SKM-1 (cell line): ENCODE data around the gene NTF4.
"Not testable (repeated sequence)": the region's sequence is repeated elsewhere in the genome, so short reads cannot be mapped to it uniquely, and the experiment has no call there.

Source experiments
- DNase-seq: peaks from one replicate; lab custom pipeline; 2025; ENCODE audit not compliant: unreplicated experiment; lab: John Stamatoyannopoulos, UW

The NTF4 gene

GRCh38 chr19:49057636-49058234 is 6.9 kb downstream of the NTF4 start, which contains the start of gene CGB7:
TSS of gene CGB7 (minus strand) at chr19:49057749. CDS start at chr19:49055375, 2,374 bp downstream.
- no peak for DNase-seq

GRCh38 chr19:49056902-49057596 is 7.6 kb downstream of the NTF4 start:
- DNase-seq = not testable (repeated sequence)

GRCh38 chr19:49056101-49056901 is 8.3 kb downstream of the NTF4 start:
- no peak for DNase-seq

- DNase-seq = not testable (repeated sequence)
Observed at GRCh38 chr19:49050376-49051033, 14.1 kb downstream of the NTF4 start.

GRCh38 chr19:49049834-49050233 is 14.8 kb downstream of the NTF4 start:
- not testable (repeated sequence) for DNase-seq

- not testable (repeated sequence) for DNase-seq
Observed at GRCh38 chr19:49049011-49049410, 15.6 kb downstream of the NTF4 start, which contains the start of gene CGB8. TSS of gene CGB8 (minus strand) at chr19:49049111. CDS start at chr19:49048739, 372 bp downstream.

- DNase-seq = not testable (repeated sequence)
Observed at GRCh38 chr19:49043548-49043947, 21.1 kb downstream of the NTF4 start, which contains the start of gene CGB5. TSS of gene CGB5 (plus strand) at chr19:49043848. CDS start at chr19:49044210, 362 bp downstream.

GRCh38 chr19:49042666-49043065 is 22.0 kb downstream of the NTF4 start:
- DNase-seq = not testable (repeated sequence)

- DNase-seq = no peak
Observed at GRCh38 chr19:49042177-49042576, 22.4 kb downstream of the NTF4 start.

- not testable (repeated sequence) for DNase-seq
Observed at GRCh38 chr19:49039736-49040135, 24.9 kb downstream of the NTF4 start.

GRCh38 chr19:49038557-49039276 is 25.9 kb downstream of the NTF4 start:
- not testable (repeated sequence) for DNase-seq

- not testable (repeated sequence) for DNase-seq
Observed at GRCh38 chr19:49038111-49038510, 26.5 kb downstream of the NTF4 start.

GRCh38 chr19:49036815-49037214 is 27.8 kb downstream of the NTF4 start, which contains the start of gene CGB1:
TSS of gene CGB1 (minus strand) at chr19:49036895. CDS start at chr19:49036711, 184 bp downstream.
- DNase-seq = not testable (repeated sequence)

- not testable (repeated sequence) for DNase-seq
Observed at GRCh38 chr19:49031642-49032301, 32.8 kb downstream of the NTF4 start, which contains the start of gene CGB2. TSS of gene CGB2 (plus strand) at chr19:49031890. CDS start at chr19:49032096, 206 bp downstream.

GRCh38 chr19:49030323-49030722 is 34.3 kb downstream of the NTF4 start:
- DNase-seq = not testable (repeated sequence)

GRCh38 chr19:49029749-49030148 is 34.9 kb downstream of the NTF4 start:
- DNase-seq = not testable (repeated sequence)

- DNase-seq = not testable (repeated sequence)
Observed at GRCh38 chr19:49028686-49029085, 35.9 kb downstream of the NTF4 start.

- DNase-seq = not testable (repeated sequence)
Observed at GRCh38 chr19:49025599-49025998, 39.0 kb downstream of the NTF4 start.

- DNase-seq = not testable (repeated sequence)
Observed at GRCh38 chr19:49025088-49025487, 39.5 kb downstream of the NTF4 start.
